K562 (cell line): ENCODE measurements around the gene KHNYN. TPM values are rescaled to one million over a fixed set of nuclear protein-coding genes. Genes with fewer than 3 reads are reported as not detected.

Experiments used
- polyA plus RNA-seq, 8 experiments: library from polyadenylated mRNA; depleted of rRNA in 4 of 8; stranded (reverse) in 5 of 8; unstranded in 3 of 8; fragments of >200 nt; fragmentation: Nextera tagmentation in 2 of 8; fragmentation: Illumina TruSeq in 1 of 8; extraction: Ambion mirVana in 2 of 8; extraction: Trizol in 1 of 8; gene quantifications; 2 replicates each; pipeline versions ENCODE4 v1.2.1 to v1.2.3, GENCODE V29; 2011 to 2014; ENCODE audit warnings: inconsistent platforms in 1 of 8, missing spikeins in 1 of 8
- total RNA-seq, 7 experiments: library from RNA; depleted of rRNA in 6 of 7; stranded (reverse); fragments of >200 nt in 6 of 7; fragmentation: Illumina TruSeq in 2 of 7; extraction: Trizol in 2 of 7; gene quantifications; 2 replicates each; pipeline versions ENCODE4 v1.2.1 to v1.2.3, GENCODE V29; 2011 to 2021; ENCODE audit warnings: low replicate concordance in 1 of 7

The KHNYN gene
- total and polyA plus RNA-seq, 9 of the 15 experiments (the other 6 are each of a cell fraction or from before 2014, with no cell fraction given), result 0.76 to 26.0 (median 14.1) TPM

Other genes with a start within 250 kb of the KHNYN start
Only the 7 nearest of the 25 such genes appear.
- gene ADCY4, start 94.9 kb upstream of the KHNYN start, total RNA-seq (2014; rRNA removed), result 0.09 TPM in 1 of 2 replicates, not detected in the other
- 0.18 TPM in 1 of 2 replicates, not detected in the other for gene ADCY4, start 94.9 kb upstream of the KHNYN start, total RNA-seq (2014; rRNA removed; fragmentation: Illumina TruSeq; extraction: Trizol)
- gene ADCY4, start 94.9 kb upstream of the KHNYN start, total RNA-seq (2015; rRNA removed; fragmentation: Illumina TruSeq; extraction: Trizol), result not detected in 2 replicates
- 0.07 and 0.31 TPM in 2 replicates for gene ADCY4, start 94.9 kb upstream of the KHNYN start, total RNA-seq (2021)
- 0.21 and 0.39 TPM in 2 replicates for gene ADCY4, start 94.9 kb upstream of the KHNYN start, polyA plus RNA-seq (2011; rRNA removed)
- 0.04 and 0.06 TPM in 2 replicates for gene ADCY4, start 94.9 kb upstream of the KHNYN start, polyA plus RNA-seq (2014; fragmentation: Illumina TruSeq; extraction: Trizol)
- under 1 TPM in 1 of 2 experiments, not detected in 1; 0.04 TPM for gene ADCY4, start 94.9 kb upstream of the KHNYN start, polyA plus RNA-seq (2014; fragmentation: Nextera tagmentation; extraction: Ambion mirVana)
- 0.15 and 0.47 TPM in 2 replicates for gene ADCY4, start 94.9 kb upstream of the KHNYN start, polyA plus RNA-seq (2014; rRNA removed)
- 0.27 TPM in 1 of 2 replicates, not detected in the other for gene RIPK3, start 90.0 kb upstream of the KHNYN start, total RNA-seq (2014; rRNA removed)
- gene RIPK3, start 90.0 kb upstream of the KHNYN start, total RNA-seq (2014; rRNA removed; fragmentation: Illumina TruSeq; extraction: Trizol), result 0.29 TPM in 1 of 2 replicates, not detected in the other
- gene RIPK3, start 90.0 kb upstream of the KHNYN start, total RNA-seq (2015; rRNA removed; fragmentation: Illumina TruSeq; extraction: Trizol), result 0.23 and 0.43 TPM in 2 replicates
- gene RIPK3, start 90.0 kb upstream of the KHNYN start, total RNA-seq (2021), result 0.31 and 0.40 TPM in 2 replicates
- gene RIPK3, start 90.0 kb upstream of the KHNYN start, polyA plus RNA-seq (2011; rRNA removed), result 0.08 and 0.27 TPM in 2 replicates
- 0.14 TPM in 1 of 2 replicates, not detected in the other for gene RIPK3, start 90.0 kb upstream of the KHNYN start, polyA plus RNA-seq (2014; fragmentation: Illumina TruSeq; extraction: Trizol)
- under 1 TPM in 1 of 2 experiments, not detected in 1; 0.03 TPM for gene RIPK3, start 90.0 kb upstream of the KHNYN start, polyA plus RNA-seq (2014; fragmentation: Nextera tagmentation; extraction: Ambion mirVana)
- 0.61 TPM in 1 of 2 replicates, not detected in the other for gene RIPK3, start 90.0 kb upstream of the KHNYN start, polyA plus RNA-seq (2014; rRNA removed)
- gene NFATC4, start 61.8 kb upstream of the KHNYN start, total RNA-seq (2014; rRNA removed), result 0.54 and 2.4 TPM in 2 replicates
- 0.25 and 0.51 TPM in 2 replicates for gene NFATC4, start 61.8 kb upstream of the KHNYN start, total RNA-seq (2014; rRNA removed; fragmentation: Illumina TruSeq; extraction: Trizol)
- gene NFATC4, start 61.8 kb upstream of the KHNYN start, total RNA-seq (2015; rRNA removed; fragmentation: Illumina TruSeq; extraction: Trizol), result 0.40 and 0.49 TPM in 2 replicates
- 2.2 and 3.7 TPM in 2 replicates for gene NFATC4, start 61.8 kb upstream of the KHNYN start, total RNA-seq (2021)
- 3.8 and 9.9 TPM in 2 replicates for gene NFATC4, start 61.8 kb upstream of the KHNYN start, polyA plus RNA-seq (2011; rRNA removed)
- 1.0 and 1.1 TPM in 2 replicates for gene NFATC4, start 61.8 kb upstream of the KHNYN start, polyA plus RNA-seq (2014; fragmentation: Illumina TruSeq; extraction: Trizol)
- under 1 TPM in 1 of 2 experiments, not detected in 1; 0.32 TPM for gene NFATC4, start 61.8 kb upstream of the KHNYN start, polyA plus RNA-seq (2014; fragmentation: Nextera tagmentation; extraction: Ambion mirVana)
- gene NFATC4, start 61.8 kb upstream of the KHNYN start, polyA plus RNA-seq (2014; rRNA removed), result 1.9 and 2.5 TPM in 2 replicates
- gene NYNRIN, start 31.0 kb upstream of the KHNYN start, total RNA-seq (2014; rRNA removed), result 0.37 and 0.54 TPM in 2 replicates
- gene NYNRIN, start 31.0 kb upstream of the KHNYN start, total RNA-seq (2014; rRNA removed; fragmentation: Illumina TruSeq; extraction: Trizol), result 0.22 TPM in 2 replicates
- 0.14 and 0.23 TPM in 2 replicates for gene NYNRIN, start 31.0 kb upstream of the KHNYN start, total RNA-seq (2015; rRNA removed; fragmentation: Illumina TruSeq; extraction: Trizol)
- 1.2 and 1.9 TPM in 2 replicates for gene NYNRIN, start 31.0 kb upstream of the KHNYN start, total RNA-seq (2021)
- gene NYNRIN, start 31.0 kb upstream of the KHNYN start, polyA plus RNA-seq (2011; rRNA removed), result 1.2 TPM in 2 replicates
- 0.58 and 0.61 TPM in 2 replicates for gene NYNRIN, start 31.0 kb upstream of the KHNYN start, polyA plus RNA-seq (2014; fragmentation: Illumina TruSeq; extraction: Trizol)
- under 1 TPM; 0.04 to 0.06 TPM for gene NYNRIN, start 31.0 kb upstream of the KHNYN start, polyA plus RNA-seq (2014; fragmentation: Nextera tagmentation; extraction: Ambion mirVana)
- gene NYNRIN, start 31.0 kb upstream of the KHNYN start, polyA plus RNA-seq (2014; rRNA removed), result 0.28 and 0.47 TPM in 2 replicates
- gene CBLN3, start 286 bp upstream of the KHNYN start, total RNA-seq (2014; rRNA removed), result 0.05 and 0.20 TPM in 2 replicates
- gene CBLN3, start 286 bp upstream of the KHNYN start, total RNA-seq (2014; rRNA removed; fragmentation: Illumina TruSeq; extraction: Trizol), result 0.10 and 0.11 TPM in 2 replicates
- 0.19 and 0.25 TPM in 2 replicates for gene CBLN3, start 286 bp upstream of the KHNYN start, total RNA-seq (2015; rRNA removed; fragmentation: Illumina TruSeq; extraction: Trizol)
- gene CBLN3, start 286 bp upstream of the KHNYN start, total RNA-seq (2021), result 0.44 and 0.67 TPM in 2 replicates
- 0.59 and 0.66 TPM in 2 replicates for gene CBLN3, start 286 bp upstream of the KHNYN start, polyA plus RNA-seq (2011; rRNA removed)
- gene CBLN3, start 286 bp upstream of the KHNYN start, polyA plus RNA-seq (2014; fragmentation: Illumina TruSeq; extraction: Trizol), result 0.30 and 0.32 TPM in 2 replicates
- gene CBLN3, start 286 bp upstream of the KHNYN start, polyA plus RNA-seq (2014; fragmentation: Nextera tagmentation; extraction: Ambion mirVana), result under 1 TPM in 1 of 2 experiments, not detected in 1; 0.06 TPM
- 0.05 and 0.27 TPM in 2 replicates for gene CBLN3, start 286 bp upstream of the KHNYN start, polyA plus RNA-seq (2014; rRNA removed)
- gene SDR39U1, start 12.8 kb downstream of the KHNYN start, total RNA-seq (2014; rRNA removed), result 19.8 and 21.7 TPM in 2 replicates
- 8.8 and 10.4 TPM in 2 replicates for gene SDR39U1, start 12.8 kb downstream of the KHNYN start, total RNA-seq (2014; rRNA removed; fragmentation: Illumina TruSeq; extraction: Trizol)
- 17.7 and 18.2 TPM in 2 replicates for gene SDR39U1, start 12.8 kb downstream of the KHNYN start, total RNA-seq (2015; rRNA removed; fragmentation: Illumina TruSeq; extraction: Trizol)
- 34.5 and 36.8 TPM in 2 replicates for gene SDR39U1, start 12.8 kb downstream of the KHNYN start, total RNA-seq (2021)
- 33.2 and 38.4 TPM in 2 replicates for gene SDR39U1, start 12.8 kb downstream of the KHNYN start, polyA plus RNA-seq (2011; rRNA removed)
- 27.8 and 40.9 TPM in 2 replicates for gene SDR39U1, start 12.8 kb downstream of the KHNYN start, polyA plus RNA-seq (2014; fragmentation: Illumina TruSeq; extraction: Trizol)
- 10 to 100 TPM; 11.0 to 18.6 TPM for gene SDR39U1, start 12.8 kb downstream of the KHNYN start, polyA plus RNA-seq (2014; fragmentation: Nextera tagmentation; extraction: Ambion mirVana)
- gene SDR39U1, start 12.8 kb downstream of the KHNYN start, polyA plus RNA-seq (2014; rRNA removed), result 53.7 and 56.1 TPM in 2 replicates
- not detected in 2 replicates for gene CMA1, start 78.3 kb downstream of the KHNYN start, total RNA-seq (2014; rRNA removed)
- gene CMA1, start 78.3 kb downstream of the KHNYN start, total RNA-seq (2014; rRNA removed; fragmentation: Illumina TruSeq; extraction: Trizol), result not detected in 2 replicates
- not detected in 2 replicates for gene CMA1, start 78.3 kb downstream of the KHNYN start, total RNA-seq (2015; rRNA removed; fragmentation: Illumina TruSeq; extraction: Trizol)
- gene CMA1, start 78.3 kb downstream of the KHNYN start, total RNA-seq (2021), result not detected in 2 replicates
- not detected in 2 replicates for gene CMA1, start 78.3 kb downstream of the KHNYN start, polyA plus RNA-seq (2011; rRNA removed)
- not detected in 2 replicates for gene CMA1, start 78.3 kb downstream of the KHNYN start, polyA plus RNA-seq (2014; fragmentation: Illumina TruSeq; extraction: Trizol)
- not detected for gene CMA1, start 78.3 kb downstream of the KHNYN start, polyA plus RNA-seq (2014; fragmentation: Nextera tagmentation; extraction: Ambion mirVana)
- not detected in 2 replicates for gene CMA1, start 78.3 kb downstream of the KHNYN start, polyA plus RNA-seq (2014; rRNA removed)